Measurements from ENCODE around the gene CPA1. TPM values are rescaled to one million over a fixed set of nuclear protein-coding genes. Genes with fewer than 3 reads are reported as not detected.

CPA1 gene
- total and polyA plus RNA-seq, 10 of the 15 experiments (the other 5 are each of a cell fraction or from before 2014, with no cell fraction given): 8.0 TPM; not detected in 9

- in situ Hi-C loops (cut with MboI): no loop called here
- Histone ChIP-seq H2AFZ (ENCODE audit: control insufficient read depth, low read depth, low read length) (peak overlapping the region; percentile 55), H3K36me3 (ENCODE audit: control insufficient read depth in 2 of 2, insufficient read depth in 2 of 2, low read length in 1 of 2) (no peaks in the 10 kb centered on the region), H3K27me3 (replicated peaks in 1 of 2; ENCODE audit: control insufficient read depth in 2 of 2, insufficient read depth in 2 of 2, low read length in 1 of 2) (no peaks in the 10 kb centered on the region), H3K9ac (ENCODE audit: control insufficient read depth, insufficient read depth, low read length) (no peak overlapping the region; the same call in 1 of the 2 replicates), H3K4me1 (ENCODE audit: control insufficient read depth, insufficient read depth, low read length) (peaks cover 21% of the 10 kb centered on the region), H3K27ac (ENCODE audit: control insufficient read depth, insufficient read depth) (peak overlapping the region; percentile 73), H3K4me3 (no peak overlapping the region), H3K4me2 (ENCODE audit: control insufficient read depth, insufficient read depth) (peak overlapping the region; percentile 71), H4K20me1 (ENCODE audit: control insufficient read depth, insufficient read depth) (no peaks in the 10 kb centered on the region), H3K79me2 (ENCODE audit: control insufficient read depth, insufficient read depth, low read length) (no peaks in the 10 kb centered on the region), H3K9me3 (replicated peaks; ENCODE audit: control insufficient read depth, insufficient read depth, low read length) (no peaks in the 10 kb centered on the region)
- 12% methylated on average over 16 of the region's 16 CpGs for WGBS (ENCODE audit: insufficient coverage, insufficient replicate concordance, low lambda C conversion rate, missing lambda C conversion rate)
- TF ChIP-seq ASH2L (IDR thresholded peaks at IDR 0.05; ENCODE audit: borderline replicate concordance, low read depth) (no peak), RUNX3 (IDR thresholded peaks at IDR 0.05; ENCODE audit: low read length) (peak; percentile 48), MEF2B (IDR thresholded peaks at IDR 0.05; ENCODE audit: partially characterized antibody, poor library complexity, severe bottlenecking) (peak; percentile 7), RELA (IDR thresholded peaks at IDR 0.05; ENCODE audit: borderline replicate concordance, partially characterized antibody) (no peak), NFYA (IDR thresholded peaks at IDR 0.05; ENCODE audit: borderline replicate concordance, low read depth, low read length) (no peak), SUPT20H (IDR thresholded peaks at IDR 0.05; ENCODE audit: borderline replicate concordance, control insufficient read depth, low read depth, low read length) (no peak), ZBTB11 (CRISPR knock-in tag; IDR thresholded peaks at IDR 0.05) (no peak), TCF12 (IDR thresholded peaks at IDR 0.05; ENCODE audit: low read depth, low read length) (0 out of 2 replicates have a peak, but pooled peaks have one; percentile 23)
- TF ChIP-seq, protein P1, sequence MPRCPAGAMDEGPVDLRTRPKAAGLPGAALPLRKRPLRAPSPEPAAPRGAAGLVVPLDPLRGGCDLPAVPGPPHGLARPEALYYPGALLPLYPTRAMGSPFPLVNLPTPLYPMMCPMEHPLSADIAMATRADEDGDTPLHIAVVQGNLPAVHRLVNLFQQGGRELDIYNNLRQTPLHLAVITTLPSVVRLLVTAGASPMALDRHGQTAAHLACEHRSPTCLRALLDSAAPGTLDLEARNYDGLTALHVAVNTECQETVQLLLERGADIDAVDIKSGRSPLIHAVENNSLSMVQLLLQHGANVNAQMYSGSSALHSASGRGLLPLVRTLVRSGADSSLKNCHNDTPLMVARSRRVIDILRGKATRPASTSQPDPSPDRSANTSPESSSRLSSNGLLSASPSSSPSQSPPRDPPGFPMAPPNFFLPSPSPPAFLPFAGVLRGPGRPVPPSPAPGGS (IDR thresholded peaks at IDR 0.05; ENCODE audit: borderline replicate concordance, insufficient read depth, low read depth, low read length, poor library complexity, severe bottlenecking): peak; percentile 9
- BruUV-seq (replicated peaks): no TSS peak
- SMC1A ChIA-PET (ENCODE audit: uncharacterized antibody, unreplicated experiment): interaction anchor here (0.6 to 1.7 kb wide), 5 partner anchors 14 to 1029 kb away, joined by 3 to 5 read pairs (median 4); partner anchors contain the start of gene CEP41
- CTCF ChIA-PET: interaction anchor here (0.5 to 1.9 kb wide), 3 partner anchors 9 to 1876 kb away, joined by 3 to 7 read pairs (median 4); no protein-coding TSS in a partner anchor
- no peak for DNase-seq (ENCODE audit: low read depth, low spot score)
- POLR2A ChIA-PET: interaction anchor here (1.7 kb wide), 1 partner anchor 15 kb away, joined by 5 read pairs; no protein-coding TSS in a partner anchor
- no peak for FAIRE-seq
- RAD21 ChIA-PET (ENCODE audit: unreplicated experiment): no interaction called here
- no peak for ATAC-seq
- intact Hi-C loops (cut with micrococcal nuclease; ENCODE audit: unreplicated experiment): no loop called here
These were observed 30.1 kb upstream of the CPA1 start for GRCh38 chr7:130349911-130350782.
